Iris pigment epithelial cell (primary cell): ENCODE results near the gene GBP5.
A peak's percentile ranks its signal among the peaks of the same experiment; 100 is the strongest.
"Not testable (repeated sequence)": the region's sequence is repeated elsewhere in the genome, so short reads cannot be mapped to it uniquely, and the experiment has no call there.

Experiments used
- DNase-seq: peaks from one replicate; pipeline ENCODE4 v3.0.0-alpha.2; 2011; ENCODE audit warnings: low read depth

The GBP5 gene, protein sequence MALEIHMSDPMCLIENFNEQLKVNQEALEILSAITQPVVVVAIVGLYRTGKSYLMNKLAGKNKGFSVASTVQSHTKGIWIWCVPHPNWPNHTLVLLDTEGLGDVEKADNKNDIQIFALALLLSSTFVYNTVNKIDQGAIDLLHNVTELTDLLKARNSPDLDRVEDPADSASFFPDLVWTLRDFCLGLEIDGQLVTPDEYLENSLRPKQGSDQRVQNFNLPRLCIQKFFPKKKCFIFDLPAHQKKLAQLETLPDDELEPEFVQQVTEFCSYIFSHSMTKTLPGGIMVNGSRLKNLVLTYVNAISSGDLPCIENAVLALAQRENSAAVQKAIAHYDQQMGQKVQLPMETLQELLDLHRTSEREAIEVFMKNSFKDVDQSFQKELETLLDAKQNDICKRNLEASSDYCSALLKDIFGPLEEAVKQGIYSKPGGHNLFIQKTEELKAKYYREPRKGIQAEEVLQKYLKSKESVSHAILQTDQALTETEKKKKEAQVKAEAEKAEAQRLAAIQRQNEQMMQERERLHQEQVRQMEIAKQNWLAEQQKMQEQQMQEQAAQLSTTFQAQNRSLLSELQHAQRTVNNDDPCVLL

GRCh38 chr1:89272269-89273041 is at the start of gene GBP5:
Gene GBP5, minus strand, starts transcription at chr1:89272860. Its CDS starts 3,305 bp downstream, at chr1:89269555.
- not testable (repeated sequence) for DNase-seq

DNA sequence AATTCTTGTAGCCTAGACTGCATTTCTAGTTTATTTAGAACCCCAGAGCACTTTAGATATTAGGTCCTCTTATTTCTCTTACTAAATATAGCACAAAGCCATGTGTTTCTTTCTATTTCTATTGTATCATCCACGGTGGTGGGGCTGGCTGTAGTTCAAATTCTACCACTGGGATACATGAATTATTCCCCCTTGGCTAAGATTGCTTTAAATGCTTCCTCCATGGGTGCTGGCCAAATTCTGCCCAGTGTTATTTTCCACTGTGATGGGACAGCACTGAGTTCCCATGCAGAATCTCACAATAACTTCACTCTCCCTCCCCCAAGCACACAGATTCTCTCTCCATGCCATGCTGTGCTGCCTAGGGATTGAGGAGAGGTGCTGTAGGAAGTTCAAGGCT is 49.7 kb upstream of the GBP5 start:
- no peak for DNase-seq

GRCh38 chr1:89312572-89312971 is 39.9 kb upstream of the GBP5 start:
- no peak for DNase-seq

DNA sequence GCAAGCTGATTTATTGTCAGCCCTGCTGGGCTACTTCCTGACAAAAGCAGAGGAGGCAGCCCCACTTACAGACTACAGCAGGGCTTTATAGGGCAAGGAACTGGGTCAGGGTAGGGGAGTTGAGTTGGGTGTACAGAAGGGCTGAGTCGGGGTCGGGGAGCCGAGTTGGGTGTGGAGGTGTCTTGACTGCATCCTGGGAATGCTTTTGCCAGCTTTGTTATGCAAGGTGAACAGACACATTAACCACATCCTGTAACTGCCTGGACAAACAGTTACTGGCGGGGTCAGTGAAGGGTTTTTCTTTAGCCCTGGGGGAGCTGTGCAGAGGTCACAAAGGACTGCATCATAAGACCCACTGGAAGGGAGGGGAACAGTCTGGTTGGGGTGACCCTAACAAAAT is 39.1 kb upstream of the GBP5 start:
- peak; percentile 46 for DNase-seq

- peak; percentile 36 for DNase-seq
Observed at GRCh38 chr1:89310976-89311375, 38.3 kb upstream of the GBP5 start.

DNA sequence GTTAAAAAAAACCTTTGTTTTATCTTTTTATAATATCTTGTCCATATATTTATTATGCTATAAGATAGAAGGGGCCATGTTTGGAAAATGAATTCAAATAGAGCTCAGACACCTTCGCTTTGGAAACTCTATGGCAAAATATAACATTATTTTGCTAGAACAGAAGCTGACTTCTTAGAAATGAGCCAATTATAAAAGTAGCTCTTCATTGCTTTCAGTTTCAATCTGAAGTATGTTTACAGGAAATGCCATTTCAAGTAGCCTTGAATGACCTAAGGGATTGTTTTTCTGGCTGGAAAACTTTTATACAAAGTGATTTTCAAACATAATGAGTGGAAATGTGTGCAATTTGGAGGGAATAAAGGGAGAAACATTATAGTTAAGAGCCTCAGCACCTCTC is 37.8 kb upstream of the GBP5 start:
- DNase-seq: peak; percentile 73

- DNase-seq: peak; percentile 5
Observed at GRCh38 chr1:89309828-89310227, 37.2 kb upstream of the GBP5 start.

DNA sequence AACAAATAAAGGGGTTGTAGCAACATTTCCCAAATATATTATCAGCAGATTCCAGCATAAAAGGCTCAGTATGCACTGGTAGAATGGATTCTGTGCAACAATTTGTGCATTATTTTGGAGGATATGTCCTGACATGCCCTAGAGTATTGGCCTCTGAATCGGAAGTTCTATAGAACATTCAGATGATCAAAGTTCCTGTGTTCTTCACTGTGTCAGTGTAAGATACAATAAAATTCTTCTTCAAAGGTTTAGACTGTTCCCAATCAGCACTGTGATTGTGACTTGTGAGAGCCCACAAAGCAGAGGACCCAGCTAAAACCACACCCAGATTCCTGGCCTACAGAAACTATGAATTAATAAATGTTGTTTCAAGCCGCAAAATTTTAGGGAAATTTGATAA is 33.6 kb upstream of the GBP5 start:
- DNase-seq: no peak

DNA sequence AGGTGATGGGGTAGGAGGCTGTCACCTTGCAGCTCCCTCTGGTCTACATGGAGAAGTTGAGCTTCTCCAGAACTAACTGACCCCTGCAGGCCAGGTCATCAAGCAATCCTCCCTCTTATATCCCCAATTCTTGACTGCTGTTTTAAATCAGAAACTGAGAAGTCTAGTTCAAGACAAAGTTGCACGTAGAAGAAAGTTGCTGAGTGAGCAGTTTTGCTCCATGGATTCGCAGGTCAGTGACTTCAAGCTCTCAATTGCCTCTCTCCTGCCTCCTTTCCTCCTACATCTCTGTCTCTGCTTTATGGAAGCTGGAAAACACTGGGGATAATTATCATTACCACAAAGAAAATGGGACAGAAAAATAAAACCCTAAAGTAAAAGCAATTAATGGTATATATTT is 32.8 kb upstream of the GBP5 start:
- DNase-seq: no peak

DNA sequence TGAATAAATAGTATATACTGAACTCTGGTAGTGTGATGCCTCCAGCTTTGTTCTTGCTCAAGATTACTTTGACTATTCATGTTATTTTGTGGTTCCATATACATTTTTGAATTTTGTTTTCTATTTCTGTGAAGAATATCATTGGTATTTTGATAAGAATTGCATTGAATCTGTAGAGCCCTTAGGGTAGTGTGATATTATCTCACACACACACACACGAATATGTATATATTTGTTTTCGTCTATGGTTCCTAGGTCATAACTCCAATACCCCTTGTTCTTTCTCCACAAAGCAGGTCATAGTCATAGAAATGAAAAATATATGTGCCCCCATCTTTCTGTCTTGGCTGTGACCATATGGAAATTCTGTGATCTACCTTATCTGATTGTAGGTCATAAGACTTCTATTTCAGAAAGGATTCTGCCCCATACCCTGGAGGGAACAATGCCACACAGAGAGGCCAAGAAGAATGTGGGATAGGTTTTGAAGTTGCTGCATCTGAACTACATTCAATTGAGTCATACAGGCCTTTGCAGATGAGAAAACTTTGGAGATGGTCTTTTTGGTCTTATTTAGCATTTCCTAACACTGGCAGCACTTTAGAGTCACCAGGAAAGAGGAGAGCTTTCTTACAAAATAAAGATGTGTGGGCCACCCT is 32.0 kb upstream of the GBP5 start:
- no peak for DNase-seq

DNA sequence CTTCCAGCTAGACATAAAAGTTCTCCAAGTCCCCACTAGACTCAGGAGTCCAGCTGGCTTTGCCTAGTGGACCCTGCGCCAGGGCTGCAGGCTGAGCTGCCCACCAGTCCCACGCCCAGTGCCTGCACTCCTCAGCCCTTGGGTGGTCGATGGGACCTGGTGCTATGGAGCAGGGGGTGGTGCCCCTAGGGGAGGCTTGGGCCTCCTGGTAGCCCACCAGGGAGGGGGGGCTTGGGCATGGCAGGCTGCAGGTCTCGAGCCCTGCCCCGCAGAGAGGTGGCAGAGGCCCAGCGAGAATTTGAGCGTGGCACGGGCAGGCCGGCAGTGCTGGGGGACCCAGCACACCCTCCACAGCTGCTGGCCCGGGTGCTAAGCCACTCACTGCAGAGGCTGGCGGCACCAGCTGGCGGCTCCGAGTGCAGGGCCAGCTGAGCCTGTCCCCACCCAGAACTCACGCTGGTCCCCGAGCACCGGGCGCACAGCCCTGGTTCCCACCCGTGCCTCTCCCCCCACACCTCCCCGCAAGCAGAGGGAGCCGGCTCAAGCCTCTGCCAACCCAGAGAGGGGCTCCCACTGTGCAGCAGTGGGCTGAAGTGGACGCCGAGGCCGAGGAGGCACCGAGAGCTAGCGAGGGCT is 30.2 kb upstream of the GBP5 start:
- no peak for DNase-seq

- not testable (repeated sequence) for DNase-seq
Observed at GRCh38 chr1:89299739-89300463, 27.2 kb upstream of the GBP5 start.

GRCh38 chr1:89298461-89298860 is 25.8 kb upstream of the GBP5 start:
- no peak for DNase-seq

GRCh38 chr1:89295187-89295586 is 22.5 kb upstream of the GBP5 start:
- DNase-seq: no peak

- DNase-seq: no peak
Observed at GRCh38 chr1:89291276-89291675, 18.6 kb upstream of the GBP5 start.

- DNase-seq: no peak
Observed at GRCh38 chr1:89288051-89288340, 15.3 kb upstream of the GBP5 start.

DNA sequence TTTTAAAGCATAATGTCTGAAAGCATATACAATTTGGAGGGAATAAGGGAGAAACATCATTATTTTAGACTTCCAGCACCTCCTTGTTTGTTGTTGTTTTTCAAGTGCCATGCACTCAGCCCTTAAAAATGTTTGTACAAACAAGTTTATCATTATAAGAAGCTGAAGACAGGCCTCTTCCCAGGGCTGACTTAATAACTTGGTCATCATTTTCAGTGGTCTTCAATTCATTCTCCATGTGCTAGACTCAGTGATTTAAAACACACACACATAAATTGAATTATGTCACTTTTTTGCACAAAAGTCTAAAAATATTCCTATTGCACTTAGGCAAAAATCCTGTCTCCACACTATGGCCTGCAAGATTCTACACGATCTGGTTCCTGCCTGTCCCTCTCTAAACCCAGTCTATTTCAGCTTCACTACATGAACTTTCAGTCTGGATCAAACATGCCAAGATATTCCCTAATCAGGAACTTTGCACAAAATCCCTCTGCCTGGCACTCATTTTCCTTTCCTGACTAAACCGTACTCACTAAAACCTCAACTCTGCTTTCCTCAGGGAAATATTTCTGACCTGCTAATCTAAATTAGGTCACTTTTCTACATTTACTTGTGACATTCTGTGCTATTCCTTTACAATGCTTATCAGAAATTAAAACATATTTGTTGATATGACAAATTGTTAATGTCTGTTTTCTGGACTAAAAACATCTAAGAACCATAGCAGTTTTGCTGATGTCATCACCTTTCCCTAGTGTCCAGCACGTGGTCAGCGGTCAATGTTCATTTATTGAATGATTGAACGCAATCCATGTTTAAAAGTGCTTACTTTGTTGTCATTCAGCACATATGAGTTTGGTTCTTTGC is 14.8 kb upstream of the GBP5 start:
- DNase-seq: no peak

GRCh38 chr1:89286549-89287180 is 14.0 kb upstream of the GBP5 start:
- no peak for DNase-seq

DNA sequence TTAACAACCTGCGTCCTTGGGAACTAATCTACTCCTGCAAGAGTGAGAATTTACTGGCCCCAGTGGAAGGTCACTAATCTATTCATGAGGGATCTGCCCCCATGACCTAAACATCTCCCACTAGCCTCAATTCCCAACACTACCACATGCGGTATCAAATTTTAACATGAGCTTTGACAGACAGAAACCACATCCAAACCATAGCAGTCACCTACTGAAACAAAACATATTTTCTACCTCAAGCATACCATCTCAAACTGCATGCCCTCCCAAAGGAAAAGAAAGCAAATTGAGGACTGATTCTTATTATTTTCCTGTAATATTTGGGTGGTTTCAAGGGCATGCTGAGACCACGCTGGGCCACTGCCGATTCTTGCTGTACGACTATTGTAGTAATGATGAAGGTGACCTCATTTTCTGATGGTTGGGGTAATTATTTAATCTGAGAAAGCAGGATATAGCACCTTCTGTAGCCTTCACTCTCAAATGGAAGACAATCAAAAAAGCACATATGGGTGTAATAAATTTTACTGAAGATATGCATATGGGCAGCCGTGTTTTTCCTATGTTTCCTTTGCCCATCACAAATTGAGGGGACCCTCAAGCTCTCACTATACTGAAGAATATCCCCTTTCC is 13.2 kb upstream of the GBP5 start:
- DNase-seq: no peak
